ENCODE results near the gene DGKH.
"Not testable (repeated sequence)": the region's sequence is repeated elsewhere in the genome, so short reads cannot be mapped to it uniquely, and the experiment has no call there.

DGKH gene

DNA sequence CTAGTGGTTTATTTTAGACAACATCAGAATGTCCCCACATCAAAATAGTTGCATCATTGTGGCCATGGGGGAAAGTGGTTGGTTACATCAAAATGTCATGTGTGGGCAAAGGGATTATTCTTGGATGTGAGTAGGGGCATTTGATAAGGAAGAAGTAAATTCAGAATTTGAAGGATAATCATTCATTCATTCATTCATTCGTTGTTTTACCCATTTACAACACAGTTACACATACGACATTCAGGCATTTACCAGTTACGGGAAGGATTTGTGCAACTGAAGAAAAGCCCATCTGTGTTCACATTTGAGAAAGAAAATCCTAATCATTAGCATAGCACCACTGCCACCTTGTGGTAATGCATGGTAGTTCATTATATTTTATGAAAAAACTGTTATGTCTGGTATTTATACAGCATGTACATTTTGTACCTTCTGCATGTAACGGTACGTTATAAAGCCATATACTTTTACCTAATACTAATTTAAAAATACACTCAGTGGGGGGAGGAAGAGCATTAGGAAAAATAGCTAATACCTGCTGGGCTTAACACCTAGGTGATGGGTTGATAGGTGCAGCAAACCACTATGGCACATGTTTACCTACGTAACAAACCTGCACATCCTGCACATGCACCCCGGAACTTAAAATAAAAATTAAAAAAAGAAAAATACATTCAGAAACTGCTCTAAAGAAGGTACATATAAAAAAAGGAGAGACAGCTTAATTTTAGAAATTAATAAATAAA, 62.1 kb downstream of the DGKH start:
- no peak for DNase-seq (ENCODE audit: low read depth)

DNA sequence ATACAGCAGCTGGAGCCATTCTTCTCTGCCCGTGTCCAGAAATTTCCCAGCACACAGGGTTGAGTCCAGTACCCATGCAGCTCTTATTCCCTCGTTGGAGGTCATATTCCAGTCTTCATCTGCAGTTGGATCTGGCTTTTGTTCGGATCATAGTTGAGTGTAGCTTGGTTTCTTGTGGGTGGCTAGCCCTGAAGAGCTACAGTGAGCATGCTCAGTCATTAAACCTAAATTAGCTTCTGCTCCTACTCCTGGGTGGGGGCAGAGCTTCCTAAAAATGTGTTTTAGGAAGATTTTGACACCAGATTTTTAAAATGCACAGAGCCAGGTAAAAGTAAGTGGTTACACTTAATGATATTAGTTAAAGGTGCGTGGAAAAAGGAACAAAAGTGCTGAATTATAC, 64.4 kb downstream of the DGKH start:
- no peak for DNase-seq (ENCODE audit: low read depth)

DNA sequence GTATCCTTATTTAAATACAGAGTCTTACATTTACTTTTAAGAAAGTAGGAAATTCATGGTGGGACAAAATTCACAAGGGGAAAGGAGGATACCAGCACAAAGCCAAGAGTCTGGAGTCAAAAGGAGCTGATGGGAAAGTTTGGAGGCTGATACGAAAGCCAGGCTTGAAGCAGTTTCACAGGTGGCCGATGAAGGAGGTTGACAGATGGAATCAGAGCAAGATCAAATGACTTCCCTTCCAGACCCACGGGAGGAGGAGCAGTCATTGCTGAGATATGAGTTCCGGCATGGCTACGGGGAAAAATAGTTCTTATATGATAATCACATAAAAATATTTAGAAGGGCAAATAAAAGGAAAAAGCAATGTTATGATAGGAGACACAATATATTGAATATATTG, 65.0 kb downstream of the DGKH start:
- DNase-seq (ENCODE audit: low read depth): no peak

DNA sequence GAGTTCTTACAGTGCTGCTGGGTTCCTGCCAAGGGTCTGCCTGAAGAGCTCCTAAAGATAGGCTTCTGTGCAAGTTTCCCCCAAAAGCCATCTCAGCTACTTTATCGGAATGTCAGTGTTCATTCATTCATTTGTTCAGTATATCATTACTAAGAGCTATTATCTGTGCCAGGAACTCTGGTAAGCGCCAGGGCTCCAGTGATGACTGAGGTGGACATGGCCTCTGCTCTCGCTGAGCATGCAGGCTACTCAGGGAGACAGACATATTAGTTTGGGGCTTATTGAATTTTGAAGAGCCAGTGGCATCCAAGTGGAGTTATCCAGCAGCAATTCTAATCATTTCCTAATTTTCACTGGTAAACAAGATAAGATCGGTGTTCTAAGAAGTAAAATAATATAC, 65.8 kb downstream of the DGKH start:
- DNase-seq (ENCODE audit: low read depth): no peak

DNA sequence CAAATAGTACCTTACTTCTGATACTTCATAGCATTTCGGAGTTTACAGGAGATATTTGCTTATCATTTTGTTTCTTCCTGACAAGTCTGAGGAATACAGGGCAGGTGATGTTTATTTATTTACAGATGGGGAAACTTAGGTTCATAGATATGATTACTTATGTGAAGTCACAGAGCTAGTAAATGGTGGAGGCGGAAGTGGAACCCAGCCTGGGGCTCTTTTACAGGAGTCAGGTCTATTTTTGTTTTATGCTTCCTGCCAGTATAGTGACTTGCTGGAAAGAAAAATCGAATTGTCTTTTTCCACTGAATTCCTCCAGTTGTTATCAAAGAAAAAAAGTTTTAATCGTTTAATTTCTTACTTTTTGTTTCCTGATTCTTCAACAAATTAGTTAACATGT, 66.5 kb downstream of the DGKH start:
- no peak for DNase-seq (ENCODE audit: low read depth)

DNA sequence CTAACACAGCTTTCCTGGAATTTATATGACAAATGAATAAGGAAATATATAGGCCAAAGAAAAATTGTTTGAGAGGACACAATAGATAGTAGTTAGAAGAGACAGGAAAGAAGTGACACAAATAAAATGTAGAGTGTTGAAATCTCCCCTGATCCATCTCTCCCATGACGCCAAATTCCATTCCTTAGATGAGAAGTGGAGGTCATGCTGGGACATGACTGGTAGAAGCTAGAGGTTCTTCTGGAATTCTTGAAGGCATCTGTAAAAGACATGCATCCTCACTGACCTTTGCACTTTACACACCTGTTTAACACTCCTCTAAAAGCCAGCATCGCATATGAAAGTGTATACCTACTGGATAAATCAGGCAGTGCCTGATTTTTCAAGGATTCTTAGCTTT, 67.8 kb downstream of the DGKH start:
- DNase-seq (ENCODE audit: low read depth): no peak

DNA sequence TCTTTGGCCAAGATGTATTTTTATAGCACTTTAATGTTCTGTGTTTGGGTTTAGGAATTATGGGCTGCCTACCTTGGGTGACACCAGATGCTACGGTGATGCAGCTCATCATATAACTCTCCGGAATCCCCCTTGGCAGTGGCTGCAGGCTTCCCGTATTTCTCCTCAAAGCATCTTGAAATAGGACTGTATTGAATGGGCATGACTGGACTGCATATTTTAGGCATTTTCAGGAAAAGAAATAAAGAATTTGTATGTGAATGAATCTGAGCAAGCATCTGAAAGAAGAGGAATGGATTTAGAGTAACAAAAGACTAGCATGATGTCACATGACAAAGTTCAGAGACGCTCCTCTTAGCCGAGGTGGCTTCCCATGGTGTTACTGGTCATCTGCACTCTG, 70.6 kb downstream of the DGKH start:
- DNase-seq (ENCODE audit: low read depth): no peak

DNA sequence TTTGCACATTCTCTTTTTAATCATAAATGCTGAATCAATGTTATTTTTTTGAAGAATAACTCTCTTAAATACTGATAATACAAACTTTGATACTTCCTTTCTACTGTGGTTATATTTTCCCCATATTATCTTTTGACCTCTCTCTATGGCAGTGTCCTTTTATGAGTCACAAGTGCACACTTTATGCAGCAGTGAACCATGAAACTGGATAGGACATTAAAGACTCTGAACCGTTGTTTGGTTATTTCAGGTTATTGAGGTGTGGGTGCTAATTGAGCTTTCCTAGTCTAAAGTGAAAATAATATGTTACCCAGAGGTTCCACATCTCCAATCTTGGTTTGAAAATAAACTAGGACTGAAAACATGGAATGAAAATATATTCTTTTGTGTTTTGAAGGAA, 71.4 kb downstream of the DGKH start:
- no peak for DNase-seq (ENCODE audit: low read depth)

DNA sequence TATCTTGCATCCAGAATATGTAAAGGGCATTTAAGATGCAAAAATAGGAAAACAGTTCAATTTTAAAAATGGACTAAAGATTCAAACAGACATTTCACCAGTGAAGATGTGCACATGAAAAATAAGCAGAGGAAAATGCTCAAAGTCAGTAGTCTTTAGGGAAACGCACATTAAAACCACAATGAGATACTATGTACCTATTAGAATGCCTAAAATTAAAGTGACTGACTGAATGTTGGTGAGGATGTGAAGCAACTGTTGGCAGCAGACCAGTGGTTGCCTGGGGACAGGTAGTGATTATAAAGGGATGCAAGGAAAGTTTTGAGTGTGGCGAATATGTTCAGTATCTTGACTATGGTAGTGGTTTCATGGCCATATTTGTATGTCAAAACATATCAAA, 75.2 kb downstream of the DGKH start:
- DNase-seq (ENCODE audit: low read depth): no peak

DNA sequence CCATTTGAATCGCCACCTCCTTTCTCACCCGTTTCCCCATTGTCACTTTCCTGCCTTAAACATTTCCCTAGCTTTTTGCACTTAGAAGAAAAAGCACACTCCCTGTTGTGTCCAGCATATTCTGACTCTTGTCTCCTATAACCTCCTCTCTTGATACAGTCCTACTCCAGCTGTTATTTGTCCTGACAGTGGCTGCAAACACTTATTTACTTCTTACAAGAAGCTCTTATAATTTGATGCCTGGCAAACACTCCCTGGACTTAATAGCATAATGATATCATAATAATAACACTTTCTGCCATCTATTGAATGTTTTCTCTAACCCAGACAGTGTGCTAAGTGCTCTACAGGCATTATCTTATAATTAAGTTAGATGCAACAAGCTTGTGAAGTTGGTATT, 76.6 kb downstream of the DGKH start:
- no peak for DNase-seq (ENCODE audit: low read depth)

DNA sequence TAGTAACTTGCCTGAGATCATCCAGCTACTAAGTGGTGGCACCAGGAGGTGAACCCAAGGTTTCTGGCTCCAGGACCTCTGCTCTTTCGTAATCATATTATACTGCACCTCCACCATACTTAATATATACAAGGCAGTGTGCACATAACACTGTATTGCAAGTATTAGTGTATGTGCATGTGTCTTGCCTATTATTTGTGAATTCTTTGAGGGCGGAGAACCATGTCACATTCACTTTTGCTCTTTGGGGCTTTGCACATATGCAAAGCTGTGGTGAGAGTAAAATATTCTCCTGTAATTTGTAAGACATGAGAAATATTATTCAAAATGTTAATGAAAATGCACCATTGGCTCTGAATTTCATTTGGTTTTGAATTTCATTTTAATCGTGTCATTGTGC, 78.6 kb downstream of the DGKH start:
- no peak for DNase-seq (ENCODE audit: low read depth)

DNA sequence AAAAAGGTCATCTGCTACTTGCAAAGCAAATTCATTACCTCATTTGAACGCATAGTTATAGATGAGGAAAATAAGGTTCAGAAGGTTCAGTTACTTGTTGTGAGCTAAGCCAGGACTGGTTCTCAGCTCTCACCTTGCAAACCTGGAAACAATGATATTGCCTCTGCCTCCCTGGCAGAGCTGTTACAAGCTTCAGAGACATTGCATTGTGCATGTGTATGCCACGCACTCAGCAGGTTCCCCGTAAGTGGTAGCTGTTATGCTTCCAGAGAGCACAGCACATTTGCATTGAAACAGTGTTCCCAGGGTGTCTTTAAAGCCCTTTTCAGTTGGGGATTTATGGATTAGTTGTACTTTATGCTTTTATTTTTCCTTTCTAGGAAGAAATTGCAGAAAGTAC, 80.6 kb downstream of the DGKH start:
- no peak for DNase-seq (ENCODE audit: low read depth)

DNA sequence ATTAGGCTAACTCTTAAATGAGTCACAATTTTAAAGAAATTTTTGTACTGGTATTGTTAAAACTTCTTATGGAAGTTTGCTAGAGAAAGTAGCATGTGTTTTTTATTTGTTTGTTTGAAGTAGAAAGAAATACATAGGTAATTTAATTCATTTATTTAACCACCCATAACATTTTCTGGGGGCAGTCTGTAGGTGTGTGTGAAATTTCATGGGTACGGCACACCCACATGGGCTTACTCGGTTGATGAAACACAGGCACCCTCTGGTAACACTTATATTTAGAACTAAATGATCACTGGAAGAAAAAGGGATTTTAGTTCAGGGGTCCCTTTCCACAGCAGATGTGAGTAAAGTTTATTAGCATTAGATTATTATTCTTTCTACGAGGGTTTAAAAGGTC, 88.1 kb downstream of the DGKH start:
- DNase-seq (ENCODE audit: low read depth): no peak

DNA sequence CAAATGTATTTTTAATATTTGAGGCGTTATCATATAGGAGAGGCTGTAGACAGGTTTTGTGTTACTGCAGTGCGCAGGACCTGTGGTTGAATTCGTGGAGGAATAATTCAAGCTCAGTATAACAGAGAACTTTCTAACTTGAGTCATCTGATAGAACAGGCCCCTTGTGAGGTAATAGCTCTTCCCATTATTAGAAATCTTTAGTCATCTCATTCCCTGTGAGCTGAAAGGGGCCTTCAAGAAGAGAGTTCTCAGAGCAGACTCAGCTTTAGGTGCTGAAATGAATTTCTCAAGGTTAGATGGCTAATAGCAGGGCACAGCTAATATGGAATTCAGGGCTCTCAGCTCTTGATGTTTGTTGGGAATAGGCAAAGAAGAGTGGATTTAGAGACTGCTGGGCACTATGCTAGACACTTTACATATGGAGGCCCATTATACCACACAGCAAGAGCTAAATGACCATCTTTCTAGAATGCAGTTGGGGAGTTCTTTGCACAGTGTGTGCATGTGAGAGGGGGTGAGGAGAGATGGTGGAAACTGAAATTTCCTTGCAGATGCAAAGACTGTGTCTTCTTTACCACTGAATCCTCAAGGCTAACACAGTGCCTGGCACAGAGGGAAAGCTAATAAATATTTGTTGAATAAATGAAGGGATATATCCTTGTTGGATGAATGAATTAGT, 89.5 kb downstream of the DGKH start:
- no peak for DNase-seq (ENCODE audit: low read depth)

DNA sequence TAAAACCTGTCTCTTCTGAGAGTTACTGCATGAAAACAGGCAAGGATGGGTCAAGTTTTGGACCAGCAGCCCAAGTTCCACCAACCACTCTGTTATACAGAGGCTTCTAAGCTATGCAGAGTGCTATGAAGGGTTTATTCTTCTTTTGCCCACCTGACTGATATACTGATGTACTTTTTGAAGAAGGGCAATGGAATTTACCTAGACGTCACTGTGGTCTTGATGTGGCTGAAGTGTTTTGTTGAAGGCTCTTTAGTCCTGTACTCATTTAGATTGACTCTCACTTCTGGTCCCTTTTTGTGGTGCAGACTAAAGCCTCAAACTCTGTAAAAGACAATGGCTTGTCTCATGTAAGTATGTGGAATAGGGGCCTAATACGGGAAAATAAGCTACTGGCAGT, 92.0 kb downstream of the DGKH start:
- no peak for DNase-seq (ENCODE audit: low read depth)

DNA sequence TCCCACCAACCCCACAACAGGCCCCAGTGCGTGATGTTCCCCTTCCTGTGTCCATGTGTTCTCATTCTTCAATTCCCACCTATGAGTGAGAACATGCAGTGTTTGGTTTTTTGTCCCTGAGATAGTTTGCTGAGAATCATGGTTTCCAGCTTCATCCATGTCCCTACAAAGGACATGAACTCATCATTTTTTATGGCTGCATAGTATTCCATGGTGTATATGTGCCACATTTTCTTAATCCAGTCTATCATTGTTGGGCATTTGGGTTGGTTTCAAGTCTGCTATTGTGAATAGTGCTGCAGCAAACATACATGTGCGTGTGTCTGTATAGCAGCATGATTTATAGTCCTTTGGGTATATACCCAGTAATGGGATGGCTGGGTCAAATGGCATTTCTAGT, 92.6 kb downstream of the DGKH start:
- DNase-seq (ENCODE audit: low read depth): not testable (repeated sequence)

DNA sequence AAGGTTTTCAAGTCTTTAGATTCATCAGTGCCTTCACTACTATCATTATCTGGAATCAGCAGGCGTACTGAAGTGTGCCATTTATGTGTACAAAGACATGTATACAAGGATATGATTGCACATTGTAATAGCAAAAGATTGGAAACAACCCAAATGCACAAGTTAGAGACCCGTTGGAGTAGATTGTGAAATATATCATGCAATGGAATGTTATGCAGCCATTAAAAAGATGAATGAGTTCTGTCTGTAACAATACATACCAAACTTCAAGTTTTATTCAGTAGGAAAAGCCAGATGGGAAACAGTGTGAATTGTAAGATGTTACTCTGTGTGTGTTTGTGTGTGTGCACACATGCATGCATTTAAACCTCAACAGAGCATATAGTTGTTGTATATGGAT, 97.9 kb downstream of the DGKH start:
- no peak for DNase-seq (ENCODE audit: low read depth)

DNA sequence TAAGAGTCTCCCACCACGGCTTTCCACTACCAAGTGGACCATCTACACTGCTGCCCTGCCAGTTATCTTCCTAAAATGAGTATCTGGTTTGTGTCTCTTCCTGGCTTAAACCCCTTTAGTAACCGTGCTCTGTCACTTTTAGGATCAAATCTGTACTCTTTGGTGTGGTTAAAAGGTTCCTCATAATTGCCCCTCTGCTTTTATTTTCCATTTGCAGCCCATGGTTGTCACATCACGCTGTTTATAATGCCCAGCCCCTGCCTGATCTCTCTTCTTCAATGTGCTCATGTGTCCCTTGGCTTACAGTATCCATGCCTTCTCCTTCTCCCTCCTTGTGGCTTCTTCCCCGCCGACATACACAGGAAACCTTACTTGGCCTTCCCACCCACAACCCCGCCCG, 100.1 kb downstream of the DGKH start:
- DNase-seq (ENCODE audit: low read depth): no peak

DNA sequence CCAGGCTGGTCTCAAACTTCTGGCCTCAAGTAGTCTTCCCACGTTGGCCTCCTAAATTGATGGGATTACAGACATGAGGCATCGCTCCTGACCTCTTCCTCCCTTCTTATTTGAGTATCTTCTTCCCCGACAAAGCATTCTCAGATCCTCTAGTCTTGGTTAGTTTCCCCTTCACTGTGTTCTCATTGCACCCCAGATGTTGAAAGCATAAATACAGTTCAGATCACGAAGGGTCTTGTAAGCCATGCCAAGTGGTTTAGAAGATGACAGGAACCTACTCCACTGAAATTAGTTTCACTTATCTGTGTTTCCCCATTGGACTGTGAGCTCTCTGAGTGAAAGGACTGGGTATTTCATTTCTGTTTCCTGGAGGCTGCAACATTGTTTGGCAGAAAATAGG, 100.7 kb downstream of the DGKH start:
- no peak for DNase-seq (ENCODE audit: low read depth)

DNA sequence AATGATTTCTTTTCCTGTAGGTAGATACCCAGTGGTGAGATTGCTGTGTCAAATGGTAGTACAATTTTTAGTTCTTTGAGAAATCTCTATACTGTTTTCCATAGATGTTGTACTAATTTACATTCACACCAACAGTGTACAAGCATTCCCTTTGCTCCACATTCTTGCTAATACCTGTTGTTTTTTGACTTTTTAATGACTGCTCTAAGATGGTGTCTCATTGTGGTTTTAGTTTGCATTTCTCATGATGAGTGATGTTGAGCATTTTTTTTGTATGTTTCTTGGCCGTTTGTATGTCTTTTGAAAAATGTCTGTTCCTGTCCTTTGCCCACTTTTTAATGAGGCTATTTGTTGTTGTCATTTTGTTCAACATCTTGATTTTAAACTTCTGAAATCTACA, 103.3 kb downstream of the DGKH start:
- no peak for DNase-seq (ENCODE audit: low read depth)

DNA sequence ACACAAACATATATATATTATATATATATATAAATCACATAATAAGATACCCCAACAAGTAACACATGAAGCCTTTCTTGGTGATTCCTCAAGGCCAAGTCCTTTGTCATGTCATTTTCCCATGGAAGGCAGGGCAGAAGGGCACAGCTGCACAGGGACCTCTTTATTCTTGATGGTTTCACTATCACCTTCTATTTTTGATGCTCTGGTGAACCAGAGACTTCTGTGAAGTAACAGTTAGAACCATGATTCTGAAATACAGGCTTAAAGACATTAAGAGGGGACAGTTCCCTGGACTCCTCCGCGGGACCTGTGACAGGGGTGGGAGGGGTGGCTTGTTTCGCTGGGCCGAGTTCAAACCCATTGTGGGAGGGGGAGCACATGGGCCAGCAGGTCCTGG, 104.0 kb downstream of the DGKH start:
- no peak for DNase-seq (ENCODE audit: low read depth)

DNA sequence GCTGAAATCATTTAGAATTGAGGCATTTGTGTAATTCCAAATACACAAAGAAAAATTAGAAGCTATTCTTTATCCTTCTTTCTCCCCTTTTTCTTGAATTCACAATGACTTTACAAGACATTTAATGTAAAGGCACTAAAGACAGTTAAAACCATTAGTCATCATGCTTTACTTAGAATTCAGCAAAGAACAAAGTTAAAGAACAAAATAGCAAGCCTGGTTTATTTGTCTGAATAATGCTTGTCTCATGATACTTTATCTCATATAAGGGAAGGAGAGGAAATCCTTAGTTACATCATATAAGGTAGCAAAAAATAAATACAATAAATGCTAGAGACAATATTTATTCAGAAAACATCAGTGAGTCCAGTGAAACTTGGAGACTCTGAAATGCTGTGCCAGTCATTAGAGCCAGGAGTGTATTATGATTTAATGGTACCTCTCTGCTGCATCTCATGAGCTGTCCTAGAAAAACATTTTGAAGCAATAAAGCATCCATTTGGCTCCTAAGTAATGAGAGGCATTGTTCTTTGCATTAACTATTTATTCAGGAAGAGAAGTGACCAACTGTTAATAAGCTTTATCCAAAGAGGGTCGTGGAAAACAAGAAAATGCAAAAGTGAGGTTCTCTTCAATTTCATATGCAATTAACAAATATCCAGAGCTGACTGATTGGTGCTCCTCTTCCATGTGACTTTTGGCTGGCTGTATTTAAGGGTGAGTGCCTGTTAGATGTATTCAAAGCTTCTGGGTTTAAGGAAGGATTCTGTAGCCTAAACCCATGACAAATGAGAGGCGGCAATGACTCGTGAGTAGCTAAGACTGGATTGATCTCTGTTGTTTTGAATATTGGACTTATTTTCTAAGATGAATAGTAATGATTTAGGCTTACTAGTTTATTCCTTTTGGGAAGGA, 105.0 kb downstream of the DGKH start:
- DNase-seq (ENCODE audit: low read depth): no peak

DNA sequence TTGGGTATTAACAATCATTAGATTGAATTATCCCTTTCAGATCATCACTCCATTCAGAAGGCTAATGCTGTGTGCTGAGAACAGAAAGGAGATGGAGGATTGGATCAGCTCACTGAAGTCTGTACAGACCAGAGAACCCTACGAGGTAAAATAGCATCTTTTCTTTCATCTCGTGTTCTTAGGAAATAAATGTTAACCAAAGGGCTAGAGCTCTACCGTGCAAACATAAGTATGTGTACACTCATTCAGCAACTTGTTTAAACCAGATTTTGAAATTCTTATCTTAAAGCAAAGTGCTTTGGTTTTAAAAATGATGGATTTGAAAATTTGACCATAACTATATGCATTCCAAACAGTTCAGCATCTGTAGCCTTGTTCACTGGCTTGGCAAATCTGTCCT, 106.8 kb downstream of the DGKH start:
- no peak for DNase-seq (ENCODE audit: low read depth)
